DMS53 treated with DMSO at 0.1 percent for 48 hours (cell line): Measurements from ENCODE around the gene ZNF337.
"Not testable (repeated sequence)": the region's sequence is repeated elsewhere in the genome, so short reads cannot be mapped to it uniquely, and the experiment has no call there.

ENCODE experiments used
- DNase-seq: peaks from one replicate; lab custom pipeline; 2025; ENCODE audit not compliant: unreplicated experiment; lab: John Stamatoyannopoulos, UW

Gene ZNF337

GRCh38 chr20:25630615-25631014 is 66.0 kb downstream of the ZNF337 start:
- not testable (repeated sequence) for DNase-seq

- no peak for DNase-seq
Measured at GRCh38 chr20:25629816-25630499, 66.7 kb downstream of the ZNF337 start.

GRCh38 chr20:25626779-25627178 is 69.9 kb downstream of the ZNF337 start:
- no peak for DNase-seq

GRCh38 chr20:25624500-25624939 is 72.1 kb downstream of the ZNF337 start:
- DNase-seq, result peak; percentile 66
